ENCODE results near the gene ATP2C2.

GRCh38 chr16:84426804-84427203, 58.5 kb downstream of the ATP2C2 start:
- TF ChIP-seq, protein P1, sequence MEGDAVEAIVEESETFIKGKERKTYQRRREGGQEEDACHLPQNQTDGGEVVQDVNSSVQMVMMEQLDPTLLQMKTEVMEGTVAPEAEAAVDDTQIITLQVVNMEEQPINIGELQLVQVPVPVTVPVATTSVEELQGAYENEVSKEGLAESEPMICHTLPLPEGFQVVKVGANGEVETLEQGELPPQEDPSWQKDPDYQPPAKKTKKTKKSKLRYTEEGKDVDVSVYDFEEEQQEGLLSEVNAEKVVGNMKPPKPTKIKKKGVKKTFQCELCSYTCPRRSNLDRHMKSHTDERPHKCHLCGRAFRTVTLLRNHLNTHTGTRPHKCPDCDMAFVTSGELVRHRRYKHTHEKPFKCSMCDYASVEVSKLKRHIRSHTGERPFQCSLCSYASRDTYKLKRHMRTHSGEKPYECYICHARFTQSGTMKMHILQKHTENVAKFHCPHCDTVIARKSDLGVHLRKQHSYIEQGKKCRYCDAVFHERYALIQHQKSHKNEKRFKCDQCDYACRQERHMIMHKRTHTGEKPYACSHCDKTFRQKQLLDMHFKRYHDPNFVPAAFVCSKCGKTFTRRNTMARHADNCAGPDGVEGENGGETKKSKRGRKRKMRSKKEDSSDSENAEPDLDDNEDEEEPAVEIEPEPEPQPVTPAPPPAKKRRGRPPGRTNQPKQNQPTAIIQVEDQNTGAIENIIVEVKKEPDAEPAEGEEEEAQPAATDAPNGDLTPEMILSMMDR (conservative IDR thresholded peaks at IDR 0.05 in 1 of 2, IDR thresholded peaks at IDR 0.05 in 1 of 2; ENCODE audit: low read depth in 1 of 2, low read length in 2 of 2) = no peak
- TF ChIP-seq EZH2 (IDR thresholded peaks at IDR 0.05; ENCODE audit: low read length, missing control alignments) = no peak

All from fibroblast of lung (primary cell).